ENCODE measurements around the gene TRIM72. TPM values are rescaled to one million over a fixed set of nuclear protein-coding genes. Genes with fewer than 3 reads are reported as not detected.

TRIM72 gene
- total RNA-seq, 4 donors from 2014 or later, result not detected

DNA sequence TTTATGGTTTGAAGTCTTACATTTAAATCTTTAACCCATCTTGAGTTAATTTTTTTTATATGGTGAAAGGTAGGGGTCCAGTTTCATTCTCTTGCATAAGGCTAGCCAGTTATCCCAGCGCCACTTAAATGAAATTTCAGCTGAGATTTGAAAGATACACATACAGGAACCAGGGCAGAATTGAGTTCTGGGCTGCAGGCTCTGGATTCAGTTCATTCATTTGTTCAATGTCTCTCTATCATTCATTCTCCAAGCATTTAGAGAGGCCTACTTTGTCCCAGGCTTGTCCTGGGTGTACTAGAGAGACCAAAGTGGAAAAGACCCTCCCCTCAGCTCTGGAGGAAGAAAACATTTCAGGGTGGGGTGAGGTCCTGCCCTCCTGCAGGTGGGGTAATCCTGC lies 577 bp upstream of the TRIM72 start:
- peaks cover 0 to 21% of the 10 kb centered on the region in 2 donors for H3K27me3 ChIP-seq
- DNase-seq, result no peak
- no peak overlapping the region for H3K4me3 ChIP-seq
- H3K9me3 ChIP-seq, result no peaks in the 10 kb centered on the region
- H3K36me3 ChIP-seq, result no peaks in the 10 kb centered on the region
- TF ChIP-seq, protein P1, sequence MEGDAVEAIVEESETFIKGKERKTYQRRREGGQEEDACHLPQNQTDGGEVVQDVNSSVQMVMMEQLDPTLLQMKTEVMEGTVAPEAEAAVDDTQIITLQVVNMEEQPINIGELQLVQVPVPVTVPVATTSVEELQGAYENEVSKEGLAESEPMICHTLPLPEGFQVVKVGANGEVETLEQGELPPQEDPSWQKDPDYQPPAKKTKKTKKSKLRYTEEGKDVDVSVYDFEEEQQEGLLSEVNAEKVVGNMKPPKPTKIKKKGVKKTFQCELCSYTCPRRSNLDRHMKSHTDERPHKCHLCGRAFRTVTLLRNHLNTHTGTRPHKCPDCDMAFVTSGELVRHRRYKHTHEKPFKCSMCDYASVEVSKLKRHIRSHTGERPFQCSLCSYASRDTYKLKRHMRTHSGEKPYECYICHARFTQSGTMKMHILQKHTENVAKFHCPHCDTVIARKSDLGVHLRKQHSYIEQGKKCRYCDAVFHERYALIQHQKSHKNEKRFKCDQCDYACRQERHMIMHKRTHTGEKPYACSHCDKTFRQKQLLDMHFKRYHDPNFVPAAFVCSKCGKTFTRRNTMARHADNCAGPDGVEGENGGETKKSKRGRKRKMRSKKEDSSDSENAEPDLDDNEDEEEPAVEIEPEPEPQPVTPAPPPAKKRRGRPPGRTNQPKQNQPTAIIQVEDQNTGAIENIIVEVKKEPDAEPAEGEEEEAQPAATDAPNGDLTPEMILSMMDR (IDR thresholded peaks at IDR 0.05), result no peak
- no peak for TF ChIP-seq POLR2A (IDR thresholded peaks at IDR 0.05)
- H3K4me1 ChIP-seq, result peaks cover 0 to 27% (median 22%) of the 10 kb centered on the region in 4 donors
- no peak overlapping the region for H3K27ac ChIP-seq

DNA sequence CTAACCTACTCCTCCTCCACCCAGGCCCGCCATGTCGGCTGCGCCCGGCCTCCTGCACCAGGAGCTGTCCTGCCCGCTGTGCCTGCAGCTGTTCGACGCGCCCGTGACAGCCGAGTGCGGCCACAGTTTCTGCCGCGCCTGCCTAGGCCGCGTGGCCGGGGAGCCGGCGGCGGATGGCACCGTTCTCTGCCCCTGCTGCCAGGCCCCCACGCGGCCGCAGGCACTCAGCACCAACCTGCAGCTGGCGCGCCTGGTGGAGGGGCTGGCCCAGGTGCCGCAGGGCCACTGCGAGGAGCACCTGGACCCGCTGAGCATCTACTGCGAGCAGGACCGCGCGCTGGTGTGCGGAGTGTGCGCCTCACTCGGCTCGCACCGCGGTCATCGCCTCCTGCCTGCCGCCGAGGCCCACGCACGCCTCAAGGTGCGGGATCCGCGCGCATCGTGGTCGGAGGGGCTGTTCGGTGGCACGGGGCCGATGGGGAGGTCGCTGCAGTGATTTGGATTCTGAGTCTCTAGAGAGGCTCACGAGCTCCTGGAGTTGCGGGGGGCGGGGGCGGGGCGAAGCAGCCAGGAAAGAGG lies 878 bp downstream of the TRIM72 start:
- TF ChIP-seq, protein P1 (IDR thresholded peaks at IDR 0.05), result no peak
- TF ChIP-seq POLR2A (IDR thresholded peaks at IDR 0.05), result no peak
- no peaks in the 10 kb centered on the region for H3K36me3 ChIP-seq
- H3K4me1 ChIP-seq, result peaks cover 0 to 27% (median 22%) of the 10 kb centered on the region in 4 donors
- peaks cover 0 to 21% of the 10 kb centered on the region in 2 donors for H3K27me3 ChIP-seq
- H3K27ac ChIP-seq, result peak overlapping the region in 1 of 4 donors; percentile 55
- DNase-seq, result no peak
- H3K9me3 ChIP-seq, result no peaks in the 10 kb centered on the region
- H3K4me3 ChIP-seq, result peak overlapping the region; percentile 23 to 52 (median 44)

DNA sequence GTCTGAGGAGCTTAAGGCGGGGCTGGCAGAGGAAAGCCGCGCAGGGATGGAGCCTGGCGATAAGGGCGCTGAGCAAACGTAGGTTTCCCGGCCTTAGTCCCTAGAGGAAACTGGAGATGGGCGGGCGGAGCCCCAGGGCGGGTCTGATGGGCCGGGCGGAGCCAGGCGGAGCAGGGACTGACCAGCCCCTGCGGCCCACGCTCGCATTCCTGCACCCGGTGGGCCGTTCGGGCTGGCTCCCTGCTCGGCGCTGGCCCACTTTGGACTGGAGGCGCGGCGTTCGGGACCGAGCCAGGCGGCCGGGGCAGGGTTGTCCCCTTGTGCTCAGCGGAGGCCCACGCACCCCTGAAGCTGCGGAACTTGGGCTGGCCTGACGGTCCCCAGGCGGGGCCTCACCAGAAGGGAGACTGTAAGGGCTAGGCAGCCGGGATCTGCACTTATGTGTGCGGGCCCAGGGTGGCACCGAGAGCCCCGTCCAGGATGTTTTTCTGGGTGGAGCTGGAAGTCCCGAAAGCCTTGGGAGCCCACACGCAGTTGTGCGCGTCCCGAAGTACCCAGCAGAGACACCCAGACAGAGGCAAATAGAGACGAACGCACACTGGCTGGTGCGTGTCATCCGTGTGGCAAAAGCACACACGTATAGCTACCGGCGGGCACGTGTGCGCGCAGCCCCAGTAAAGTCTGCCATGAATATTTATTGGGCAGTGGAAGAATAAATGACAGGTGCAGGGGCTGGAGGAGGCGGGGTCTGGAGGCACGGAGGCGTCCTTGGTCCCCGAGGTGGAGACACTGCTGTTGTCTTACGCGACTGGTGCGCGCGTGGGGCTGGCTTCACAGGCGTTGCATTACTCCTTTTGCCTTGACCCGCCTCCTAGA lies 1.6 kb downstream of the TRIM72 start:
- Histone ChIP-seq H3K4me3 (peak overlapping the region; percentile 23 to 52 (median 44)), H3K27me3 (peaks cover 0 to 21% of the 10 kb centered on the region in 2 donors), H3K4me1 (peaks cover 0 to 27% (median 22%) of the 10 kb centered on the region in 4 donors), H3K9me3 (no peaks in the 10 kb centered on the region), H3K27ac (peak overlapping the region in 1 of 4 donors; percentile 55), H3K36me3 (no peaks in the 10 kb centered on the region)
- DNase-seq, result peak in 2 of 3 donors; percentile 64 to 71
- TF ChIP-seq, protein P1 (IDR thresholded peaks at IDR 0.05), result no peak
- TF ChIP-seq POLR2A (IDR thresholded peaks at IDR 0.05), result no peak

DNA sequence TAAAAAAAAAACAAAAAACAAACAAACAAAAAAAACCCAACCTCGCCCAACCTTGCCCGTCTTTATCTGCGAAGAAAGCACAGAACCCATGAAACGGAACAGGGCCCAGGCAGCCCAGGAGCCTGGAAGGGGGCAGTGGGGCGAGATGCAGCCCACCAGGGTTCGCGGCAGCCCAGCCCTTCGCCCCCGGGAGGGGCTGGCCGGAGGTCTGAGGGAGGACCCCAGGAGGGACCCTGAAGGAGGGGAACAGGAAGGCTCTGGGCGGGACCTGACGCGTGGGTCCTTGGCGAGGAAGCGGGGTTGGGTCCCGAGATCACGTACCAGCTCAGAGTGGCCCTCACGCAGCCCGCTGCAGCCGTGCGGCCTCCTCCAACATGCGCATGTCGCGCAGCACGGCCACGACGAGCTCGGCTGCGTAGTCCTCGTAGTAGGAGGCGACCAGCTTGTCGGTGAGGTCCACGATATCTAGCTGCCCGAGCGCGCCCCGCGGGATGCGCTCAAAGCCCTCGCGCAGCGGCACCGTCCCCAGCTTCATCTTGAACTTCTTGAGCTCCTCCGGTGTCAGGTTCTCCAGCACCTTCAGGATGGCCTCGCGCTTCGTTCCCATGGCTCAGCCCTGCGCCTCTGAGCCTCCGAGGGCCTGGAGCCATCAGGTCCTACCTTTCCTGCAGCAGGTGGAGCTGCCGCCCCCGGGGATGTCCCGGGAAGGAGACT lies 2.7 kb downstream of the TRIM72 start, which contains the start of gene PYDC1:
Gene PYDC1, minus strand, starts transcription at position 714 of the 714 bp plus-strand sequence. Its CDS starts 107 bp downstream, at position 607.
- no peak for TF ChIP-seq POLR2A (IDR thresholded peaks at IDR 0.05)
- TF ChIP-seq, protein P1 (IDR thresholded peaks at IDR 0.05), result no peak
- Histone ChIP-seq H3K36me3 (no peaks in the 10 kb centered on the region), H3K27ac (no peak within 1 kb of the TSS), H3K4me3 (peak within 1 kb of the TSS; percentile 8 to 45 (median 24)), H3K27me3 (peaks cover 0 to 21% of the 10 kb centered on the region in 2 donors), H3K9me3 (no peaks in the 10 kb centered on the region), H3K4me1 (peaks cover 0 to 27% (median 22%) of the 10 kb centered on the region in 4 donors)
- DNase-seq, result no peak

DNA sequence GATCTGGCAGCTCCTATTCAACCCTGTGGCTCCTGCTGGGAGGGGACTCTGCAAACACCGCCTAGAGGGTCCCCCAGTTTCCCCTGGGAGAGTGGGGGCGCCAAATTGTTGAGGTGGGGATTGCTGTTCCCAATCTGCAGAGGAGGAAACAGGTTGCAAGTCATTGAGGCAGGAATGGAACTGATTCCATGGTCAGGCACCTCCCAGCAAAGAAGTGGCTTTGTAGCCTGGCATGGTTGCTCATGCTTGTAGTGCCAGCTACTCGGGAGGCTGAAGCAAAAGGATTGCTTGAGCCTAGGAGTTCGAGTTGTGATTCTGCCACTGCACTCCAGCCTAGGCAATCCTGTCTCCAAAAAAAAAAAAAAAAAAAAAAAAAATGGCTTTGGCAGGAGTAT lies 3.2 kb downstream of the TRIM72 start:
- Histone ChIP-seq H3K4me3 (peak overlapping the region in 2 of 4 donors; percentile 8 to 45), H3K9me3 (no peaks in the 10 kb centered on the region), H3K27me3 (peaks cover 0 to 21% of the 10 kb centered on the region in 2 donors), H3K36me3 (no peaks in the 10 kb centered on the region), H3K27ac (no peak overlapping the region), H3K4me1 (peaks cover 0 to 27% (median 22%) of the 10 kb centered on the region in 4 donors)
- TF ChIP-seq, protein P1 (IDR thresholded peaks at IDR 0.05), result no peak
- no peak for TF ChIP-seq POLR2A (IDR thresholded peaks at IDR 0.05)
- no peak for DNase-seq

All from Peyer's patch (tissue), 4 donors.